ENCODE results near the gene FAF1. TPM values are rescaled to one million over a fixed set of nuclear protein-coding genes. Genes with fewer than 3 reads are reported as not detected.
A peak's percentile ranks its signal among the peaks of the same experiment; 100 is the strongest.

Gene FAF1
- total and polyA plus RNA-seq, 9 of the 15 experiments (the other 6 are each of a cell fraction or from before 2014, with no cell fraction given) = 48.7 to 225 (median 118) TPM

GRCh38 chr1:50516056-50516455, 444.0 kb downstream of the FAF1 start:
- Histone ChIP-seq H3K36me3 (ENCODE audit: control insufficient read depth, insufficient read depth, low read length) (peaks cover 16% of the 10 kb centered on the region; the same call in 2 of the 3 replicates), H3K4me1 (replicated peaks in 1 of 2; ENCODE audit: control insufficient read depth in 2 of 2, insufficient read depth in 2 of 2, low read length in 2 of 2) (no peaks in the 10 kb centered on the region), H3K4me2 (ENCODE audit: insufficient read depth, low read length) (no peak overlapping the region), H4K20me1 (replicated peaks; ENCODE audit: control insufficient read depth, insufficient read depth, low read length) (no peaks in the 10 kb centered on the region), H2AFZ (ENCODE audit: low read depth, low read length) (no peak overlapping the region), H3K4me3 (no peak overlapping the region), H3K9me1 (ENCODE audit: control insufficient read depth, insufficient read depth, low read length) (no peaks in the 10 kb centered on the region), H3K79me2 (ENCODE audit: control insufficient read depth, insufficient read depth, low read length) (no peaks in the 10 kb centered on the region), H3K9ac (ENCODE audit: insufficient read depth in 1 of 2, low read depth in 2 of 2, low read length in 2 of 2) (no peak overlapping the region), H3K27me3 (ENCODE audit: control insufficient read depth in 2 of 2, insufficient read depth in 2 of 2, low read length in 2 of 2) (no peaks in the 10 kb centered on the region), H3K27ac (ENCODE audit: extremely low read depth, low read depth, low read length) (no peak overlapping the region), H3K9me3 (replicated peaks; ENCODE audit: control insufficient read depth, insufficient read depth, low read depth, low read length) (no peaks in the 10 kb centered on the region)
- FAIRE-seq (no peak), DNase-seq (ENCODE audit: extremely low read depth in 1 of 4, low spot score in 3 of 4) (no peak), ATAC-seq (peak; percentile 42; the same call in 2 of the 3 replicates)
- ChIA-PET POLR2A (no interaction called here), CTCF (ENCODE audit: low intra/inter-chr PET ratio) (no interaction called here)
- intact Hi-C loops (cut with micrococcal nuclease) (no loop called here), in situ Hi-C loops (cut with MboI) (no loop called here)
- no TSS peak for BruUV-seq (replicated peaks)
- TF ChIP-seq DACH1 (IDR thresholded peaks at IDR 0.05; ENCODE audit: partially characterized antibody) (no peak), ZNF347 (CRISPR knock-in tag; IDR thresholded peaks at IDR 0.05; ENCODE audit: low read depth) (no peak), NFXL1 (CRISPR knock-in tag; IDR thresholded peaks at IDR 0.05) (no peak), FOSL1 (tag; conservative IDR thresholded peaks at IDR 0.05) (peak; percentile 74), SLC30A9 (CRISPR knock-in tag; IDR thresholded peaks at IDR 0.05) (no peak), RBM25 (IDR thresholded peaks at IDR 0.05; ENCODE audit: low read depth, low read length, severe bottlenecking) (no peak), RCOR1 (IDR thresholded peaks at IDR 0.05; ENCODE audit: borderline replicate concordance in 1 of 2, low read depth in 2 of 2, low read length in 2 of 2) (no peak)
- TF ChIP-seq, protein P1, sequence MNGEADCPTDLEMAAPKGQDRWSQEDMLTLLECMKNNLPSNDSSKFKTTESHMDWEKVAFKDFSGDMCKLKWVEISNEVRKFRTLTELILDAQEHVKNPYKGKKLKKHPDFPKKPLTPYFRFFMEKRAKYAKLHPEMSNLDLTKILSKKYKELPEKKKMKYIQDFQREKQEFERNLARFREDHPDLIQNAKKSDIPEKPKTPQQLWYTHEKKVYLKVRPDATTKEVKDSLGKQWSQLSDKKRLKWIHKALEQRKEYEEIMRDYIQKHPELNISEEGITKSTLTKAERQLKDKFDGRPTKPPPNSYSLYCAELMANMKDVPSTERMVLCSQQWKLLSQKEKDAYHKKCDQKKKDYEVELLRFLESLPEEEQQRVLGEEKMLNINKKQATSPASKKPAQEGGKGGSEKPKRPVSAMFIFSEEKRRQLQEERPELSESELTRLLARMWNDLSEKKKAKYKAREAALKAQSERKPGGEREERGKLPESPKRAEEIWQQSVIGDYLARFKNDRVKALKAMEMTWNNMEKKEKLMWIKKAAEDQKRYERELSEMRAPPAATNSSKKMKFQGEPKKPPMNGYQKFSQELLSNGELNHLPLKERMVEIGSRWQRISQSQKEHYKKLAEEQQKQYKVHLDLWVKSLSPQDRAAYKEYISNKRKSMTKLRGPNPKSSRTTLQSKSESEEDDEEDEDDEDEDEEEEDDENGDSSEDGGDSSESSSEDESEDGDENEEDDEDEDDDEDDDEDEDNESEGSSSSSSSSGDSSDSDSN (IDR thresholded peaks at IDR 0.05; ENCODE audit: borderline replicate concordance in 1 of 2, low read depth in 2 of 2, low read length in 2 of 2) = no peak
- TF ChIP-seq, protein P2, sequence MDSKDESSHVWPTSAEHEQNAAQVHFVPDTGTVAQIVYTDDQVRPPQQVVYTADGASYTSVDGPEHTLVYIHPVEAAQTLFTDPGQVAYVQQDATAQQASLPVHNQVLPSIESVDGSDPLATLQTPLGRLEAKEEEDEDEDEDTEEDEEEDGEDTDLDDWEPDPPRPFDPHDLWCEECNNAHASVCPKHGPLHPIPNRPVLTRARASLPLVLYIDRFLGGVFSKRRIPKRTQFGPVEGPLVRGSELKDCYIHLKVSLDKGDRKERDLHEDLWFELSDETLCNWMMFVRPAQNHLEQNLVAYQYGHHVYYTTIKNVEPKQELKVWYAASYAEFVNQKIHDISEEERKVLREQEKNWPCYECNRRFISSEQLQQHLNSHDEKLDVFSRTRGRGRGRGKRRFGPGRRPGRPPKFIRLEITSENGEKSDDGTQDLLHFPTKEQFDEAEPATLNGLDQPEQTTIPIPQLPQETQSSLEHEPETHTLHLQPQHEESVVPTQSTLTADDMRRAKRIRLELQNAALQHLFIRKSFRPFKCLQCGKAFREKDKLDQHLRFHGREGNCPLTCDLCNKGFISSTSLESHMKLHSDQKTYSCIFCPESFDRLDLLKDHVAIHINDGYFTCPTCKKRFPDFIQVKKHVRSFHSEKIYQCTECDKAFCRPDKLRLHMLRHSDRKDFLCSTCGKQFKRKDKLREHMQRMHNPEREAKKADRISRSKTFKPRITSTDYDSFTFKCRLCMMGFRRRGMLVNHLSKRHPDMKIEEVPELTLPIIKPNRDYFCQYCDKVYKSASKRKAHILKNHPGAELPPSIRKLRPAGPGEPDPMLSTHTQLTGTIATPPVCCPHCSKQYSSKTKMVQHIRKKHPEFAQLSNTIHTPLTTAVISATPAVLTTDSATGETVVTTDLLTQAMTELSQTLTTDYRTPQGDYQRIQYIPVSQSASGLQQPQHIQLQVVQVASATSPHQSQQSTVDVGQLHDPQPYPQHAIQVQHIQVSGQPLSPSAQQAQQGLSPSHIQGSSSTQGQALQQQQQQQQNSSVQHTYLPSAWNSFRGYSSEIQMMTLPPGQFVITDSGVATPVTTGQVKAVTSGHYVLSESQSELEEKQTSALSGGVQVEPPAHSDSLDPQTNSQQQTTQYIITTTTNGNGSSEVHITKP (IDR thresholded peaks at IDR 0.05; ENCODE audit: partially characterized antibody) = peak; percentile 95
- TF ChIP-seq, protein P3, sequence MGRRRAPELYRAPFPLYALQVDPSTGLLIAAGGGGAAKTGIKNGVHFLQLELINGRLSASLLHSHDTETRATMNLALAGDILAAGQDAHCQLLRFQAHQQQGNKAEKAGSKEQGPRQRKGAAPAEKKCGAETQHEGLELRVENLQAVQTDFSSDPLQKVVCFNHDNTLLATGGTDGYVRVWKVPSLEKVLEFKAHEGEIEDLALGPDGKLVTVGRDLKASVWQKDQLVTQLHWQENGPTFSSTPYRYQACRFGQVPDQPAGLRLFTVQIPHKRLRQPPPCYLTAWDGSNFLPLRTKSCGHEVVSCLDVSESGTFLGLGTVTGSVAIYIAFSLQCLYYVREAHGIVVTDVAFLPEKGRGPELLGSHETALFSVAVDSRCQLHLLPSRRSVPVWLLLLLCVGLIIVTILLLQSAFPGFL (CRISPR knock-in tag; IDR thresholded peaks at IDR 0.05) = no peak
- WGBS (ENCODE audit: insufficient coverage, low coverage, missing lambda C conversion rate) = 72% methylated on average over 3 of the region's 3 CpGs

Measured in K562 (cell line).